GM11168 (cell line): Measurements from ENCODE around the gene CACNB4.
"Not testable (repeated sequence)": the region's sequence is repeated elsewhere in the genome, so short reads cannot be mapped to it uniquely, and the experiment has no call there.

ENCODE experiments used
- in situ Hi-C: fragments of 300-500 bp; cut with MboI; formaldehyde crosslinking; loops from one replicate; pipeline ENCODE4 v1.12.0; 2022; ENCODE audit warnings: low sequenced_read_pairs; ENCODE audit not compliant: unreplicated experiment

Gene CACNB4

DNA sequence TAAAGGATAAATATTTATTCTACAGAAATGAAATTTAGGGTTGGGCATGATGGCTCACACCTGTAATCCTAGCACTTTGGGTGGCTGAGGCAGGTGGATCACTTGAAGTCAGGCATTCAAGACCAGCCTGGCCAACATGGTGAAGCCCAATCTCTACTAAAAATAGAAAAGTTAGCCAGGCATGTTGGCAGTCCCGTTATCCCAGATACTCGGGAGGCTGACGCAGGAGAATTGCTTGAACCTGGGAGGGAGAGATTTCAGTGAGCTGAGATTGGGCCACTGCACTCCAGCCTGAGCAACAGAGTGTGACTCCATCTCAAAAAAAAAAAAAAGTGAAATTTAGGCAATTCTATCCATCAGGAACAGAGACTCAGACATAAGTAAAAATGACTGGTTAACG lies 8.1 kb downstream of the CACNB4 start:
- in situ Hi-C loops: not testable (repeated sequence)

DNA sequence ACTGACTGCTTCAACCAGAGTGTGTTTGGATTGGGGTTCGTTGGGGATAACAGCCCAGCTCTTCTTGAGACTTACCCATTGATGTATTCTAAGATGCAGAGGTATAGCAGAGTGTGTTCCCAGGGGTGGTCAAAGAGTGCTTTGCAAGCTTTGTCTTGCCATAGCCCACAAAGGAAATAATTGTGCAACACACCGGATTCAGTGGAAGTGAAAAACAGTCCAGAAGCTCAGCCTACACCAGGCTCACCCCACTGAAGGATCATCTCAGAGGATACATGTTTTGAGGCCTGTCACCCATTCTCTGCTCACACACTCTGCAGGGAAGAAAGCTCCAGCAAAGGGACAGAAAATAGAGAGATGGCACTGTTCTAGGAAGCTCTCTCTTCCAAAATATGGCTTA lies 9.6 kb downstream of the CACNB4 start:
- in situ Hi-C loops: no loop called here

DNA sequence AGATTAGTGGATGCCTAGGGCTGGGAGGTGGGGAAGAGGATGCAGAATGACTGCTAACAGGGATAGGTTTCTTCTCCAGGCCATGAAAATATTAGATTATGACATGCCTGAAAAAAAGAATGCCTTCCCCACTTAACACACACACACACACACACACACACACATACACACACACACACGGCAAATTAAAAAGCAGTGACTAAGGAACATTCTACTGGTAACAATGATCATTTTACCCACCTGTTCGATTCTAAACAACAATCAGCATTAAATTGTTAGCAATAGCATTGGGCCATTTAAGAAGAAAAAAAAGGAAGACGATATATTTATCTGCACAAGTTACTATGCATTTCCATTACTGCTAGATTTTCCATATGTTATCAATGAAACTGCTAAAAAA lies 10.8 kb downstream of the CACNB4 start:
- in situ Hi-C loops: no loop called here

DNA sequence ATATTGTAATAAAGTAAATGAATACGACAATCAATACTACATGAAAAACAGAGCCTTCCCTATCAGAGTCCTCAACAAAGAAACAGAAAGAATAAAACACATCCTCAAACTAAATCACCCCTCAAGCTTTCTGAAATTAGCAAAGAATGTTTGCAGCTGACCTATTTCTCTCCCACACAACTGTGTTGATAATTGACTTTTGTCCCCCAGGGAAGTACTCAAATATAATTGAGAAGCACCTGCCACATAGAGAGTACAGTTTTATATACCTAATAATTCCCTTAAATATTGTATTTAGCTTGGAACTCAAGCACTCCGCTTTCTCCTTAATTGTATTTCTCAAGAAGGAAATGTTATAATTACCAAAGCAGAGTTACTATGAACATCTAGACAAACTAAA lies 12.6 kb downstream of the CACNB4 start:
- in situ Hi-C loops: no loop called here

DNA sequence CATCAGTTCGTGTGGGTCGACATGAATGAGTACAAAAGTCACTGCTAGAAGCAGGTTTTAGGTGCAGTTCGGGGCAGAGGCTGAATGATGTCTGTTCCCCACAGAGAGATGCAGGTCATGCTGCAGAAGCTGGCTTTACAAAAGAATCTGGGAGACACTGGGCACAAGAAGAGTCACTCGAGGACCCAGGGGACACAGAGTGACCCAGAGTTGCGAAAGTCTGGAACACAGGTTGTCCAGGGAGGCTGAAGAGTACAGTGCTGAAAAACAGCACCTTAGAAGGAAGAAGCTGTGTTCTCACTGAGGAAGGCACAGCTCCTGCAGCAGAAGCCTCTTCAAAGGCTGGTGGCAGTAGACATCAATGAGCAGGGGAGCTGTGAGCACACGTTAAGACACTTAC lies 14.8 kb downstream of the CACNB4 start:
- in situ Hi-C loops: no loop called here

DNA sequence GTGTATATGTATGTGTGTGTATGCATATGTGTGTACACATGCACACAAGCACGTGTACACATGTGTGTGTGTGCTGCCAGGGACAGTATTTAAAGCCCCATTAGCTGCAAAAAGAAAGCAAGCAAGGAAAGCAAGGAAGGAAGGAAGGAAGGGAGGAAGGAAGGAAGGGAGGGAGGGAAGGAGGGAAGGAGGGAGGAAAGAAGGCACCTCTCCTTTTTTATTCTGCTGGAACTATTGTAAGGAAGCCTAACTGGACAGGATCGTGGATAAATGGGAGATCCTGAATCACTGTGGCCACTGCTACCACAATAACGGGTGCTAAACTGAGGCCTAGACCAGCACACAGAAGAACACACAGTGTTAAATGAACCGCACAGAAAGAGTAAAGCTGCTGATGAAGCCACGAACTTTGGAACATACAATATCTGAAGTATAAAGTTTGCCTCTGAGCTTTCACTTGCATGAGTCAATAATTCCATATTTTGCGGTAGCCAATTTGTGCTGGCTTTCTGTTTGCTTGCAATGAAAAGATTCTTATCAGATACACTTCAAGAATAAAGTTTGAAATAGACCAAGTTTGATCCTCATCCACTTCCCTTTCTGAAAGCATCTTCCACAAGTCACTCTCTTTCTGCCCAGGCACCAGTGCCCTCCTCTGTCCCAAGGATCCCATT lies 15.5 kb downstream of the CACNB4 start:
- in situ Hi-C loops: no loop called here

DNA sequence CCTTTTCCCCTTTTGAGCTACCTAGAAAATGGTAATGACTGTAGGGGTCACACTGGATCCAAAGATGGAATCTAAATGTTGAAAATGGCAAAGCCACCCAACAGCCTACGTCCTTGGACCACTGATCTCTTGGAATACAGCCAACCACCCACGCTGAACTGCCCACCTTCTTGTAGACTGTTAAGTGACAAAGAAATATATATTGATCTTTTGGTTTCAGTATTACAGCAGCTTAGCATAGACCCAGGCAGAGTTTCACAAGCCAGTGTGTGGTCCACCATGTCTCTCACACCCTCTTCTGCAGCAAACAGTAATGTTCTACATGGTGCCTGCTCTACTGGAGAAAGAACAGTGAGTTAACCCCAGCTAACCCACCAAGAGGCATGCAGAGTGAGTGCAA lies 20.2 kb downstream of the CACNB4 start:
- in situ Hi-C loops: no loop called here

DNA sequence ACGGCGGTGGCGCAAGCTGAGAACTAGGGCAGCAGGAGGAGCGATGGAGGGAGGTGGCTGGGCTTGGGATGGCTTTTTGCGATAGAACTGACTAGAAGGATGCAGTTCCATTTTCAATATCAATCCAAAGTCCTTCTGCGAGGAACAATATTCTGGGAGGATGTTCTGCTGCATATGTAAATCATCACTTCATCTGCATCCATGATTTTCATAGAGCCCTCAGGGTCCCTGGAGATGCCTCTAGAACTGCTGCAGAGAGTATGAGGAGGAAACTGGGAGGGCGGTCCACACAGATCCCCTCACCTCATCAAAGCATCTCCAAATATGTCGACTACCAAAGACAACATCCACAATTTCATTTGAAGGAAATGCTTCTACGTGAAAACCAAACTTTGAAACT lies 20.8 kb downstream of the CACNB4 start:
- in situ Hi-C loops: no loop called here

DNA sequence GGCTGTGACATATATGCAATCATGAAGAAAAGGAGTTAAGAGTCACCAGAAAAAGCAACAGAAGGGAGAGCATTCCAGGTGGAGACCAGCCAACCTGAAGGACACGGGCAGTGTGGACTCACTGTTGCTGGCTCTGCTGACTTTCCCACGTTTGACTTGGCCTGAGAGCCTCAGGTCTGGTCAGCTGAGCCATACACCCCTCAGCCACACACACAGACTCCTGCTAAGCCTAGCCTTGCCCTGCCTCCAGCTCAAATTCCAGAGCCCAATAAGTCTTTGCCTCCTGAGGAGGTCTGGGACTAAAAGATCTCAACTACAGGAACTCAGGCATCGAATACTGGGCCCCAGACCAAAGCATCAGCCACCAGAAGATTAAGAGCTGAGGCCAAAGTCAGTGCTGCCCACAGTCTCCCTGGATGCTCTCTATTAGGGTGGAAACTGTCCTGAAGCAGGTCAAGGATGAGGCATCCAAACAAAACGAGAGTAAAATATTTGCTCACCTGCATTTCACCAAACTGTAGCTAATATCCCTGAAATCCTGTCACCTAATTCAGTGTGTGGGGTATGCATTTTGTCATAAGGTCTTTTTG lies 23.3 kb downstream of the CACNB4 start:
- in situ Hi-C loops: no loop called here

DNA sequence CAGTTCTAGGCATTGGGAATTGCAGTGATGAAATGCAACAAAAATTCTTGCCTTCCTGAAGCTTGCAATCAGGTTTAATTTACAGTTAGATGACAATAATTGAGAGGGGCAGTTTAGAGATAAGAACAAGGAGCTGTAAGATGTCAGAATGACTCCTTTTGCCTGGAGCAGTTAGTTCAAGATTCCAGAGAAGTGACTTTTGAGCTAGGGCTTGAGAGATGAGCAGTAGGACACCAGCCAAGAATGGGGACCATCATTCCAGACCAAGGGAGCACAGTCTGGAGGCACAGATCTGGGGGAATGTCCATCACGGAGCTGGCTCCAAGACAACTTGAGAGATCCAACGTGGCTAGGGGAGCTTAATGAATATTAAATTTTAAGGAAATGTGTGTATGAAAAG lies 26.8 kb downstream of the CACNB4 start:
- in situ Hi-C loops: no loop called here

DNA sequence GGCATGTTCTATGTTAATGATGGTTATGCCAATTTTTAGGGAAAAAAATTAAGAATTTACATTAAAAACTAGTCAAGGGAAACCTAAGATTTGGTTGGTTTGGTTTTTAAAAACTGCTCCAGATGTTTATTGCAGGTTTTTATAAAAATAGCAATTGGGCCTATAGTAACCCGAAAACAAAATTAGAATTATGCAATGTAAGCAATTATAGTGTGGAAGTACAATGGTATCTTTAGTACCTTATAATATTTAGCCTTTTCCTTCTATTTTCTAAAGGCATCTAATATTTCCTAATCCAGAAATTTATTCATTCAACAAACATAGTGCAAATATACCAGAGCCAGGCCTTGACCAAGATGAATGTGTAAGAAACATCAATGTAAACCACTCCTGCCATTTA lies 27.3 kb downstream of the CACNB4 start:
- in situ Hi-C loops: no loop called here

DNA sequence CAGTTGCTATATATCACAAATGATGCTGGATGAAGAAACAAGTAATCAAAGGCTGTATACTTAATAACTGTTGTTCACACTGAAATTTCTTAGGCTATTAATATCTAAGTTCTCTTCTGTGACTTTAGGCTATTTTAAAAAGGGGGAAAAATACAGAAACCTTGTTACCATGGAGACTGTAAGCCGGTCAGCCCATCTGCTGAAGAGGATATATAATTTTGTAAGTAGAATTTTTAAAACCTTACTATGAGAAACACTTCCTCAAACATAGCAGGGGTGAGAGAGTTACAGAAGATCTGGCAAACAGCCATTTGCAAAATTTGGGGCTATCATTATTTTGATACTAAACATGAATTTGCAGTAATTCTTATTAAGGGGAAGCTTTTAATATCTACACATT lies 27.8 kb downstream of the CACNB4 start:
- in situ Hi-C loops: no loop called here

DNA sequence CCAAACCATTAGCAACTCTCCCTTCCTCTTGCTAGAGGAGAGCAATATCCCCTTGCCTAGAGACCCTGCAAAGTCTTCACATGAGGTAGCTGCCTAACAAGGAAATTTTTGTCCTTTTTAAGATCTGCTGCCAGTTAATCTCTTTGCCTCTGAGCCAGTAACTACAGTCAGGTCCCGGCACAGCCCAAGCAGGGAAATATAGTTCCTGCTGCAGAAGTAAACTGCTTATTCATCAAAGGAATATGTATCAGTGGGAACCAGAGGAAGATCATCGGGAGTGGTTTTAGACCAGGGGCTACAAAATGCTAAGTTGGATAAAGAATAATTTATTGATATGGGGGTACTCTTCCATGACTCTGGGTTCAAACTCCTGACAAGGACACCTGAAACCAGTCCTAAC lies 30.6 kb downstream of the CACNB4 start:
- in situ Hi-C loops: no loop called here

DNA sequence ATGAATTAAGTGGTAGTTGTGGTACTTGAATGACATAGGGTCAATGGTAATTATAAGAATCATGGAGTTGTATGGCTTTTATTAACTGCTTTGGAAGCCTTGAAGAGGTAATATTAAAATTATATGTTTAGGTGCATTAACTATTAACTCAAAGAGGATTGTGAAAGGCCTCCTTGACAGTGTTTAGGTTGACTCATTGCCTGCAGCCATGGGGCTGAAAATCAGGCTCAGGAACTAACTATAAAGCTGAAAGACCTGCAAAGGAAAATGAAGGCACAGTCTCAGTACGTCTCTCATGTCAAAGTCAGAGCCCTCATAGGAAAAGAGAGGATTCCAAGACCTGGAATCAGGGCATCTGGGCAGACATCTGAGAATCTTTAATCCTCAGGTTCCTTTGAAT lies 31.0 kb downstream of the CACNB4 start:
- in situ Hi-C loops: no loop called here

DNA sequence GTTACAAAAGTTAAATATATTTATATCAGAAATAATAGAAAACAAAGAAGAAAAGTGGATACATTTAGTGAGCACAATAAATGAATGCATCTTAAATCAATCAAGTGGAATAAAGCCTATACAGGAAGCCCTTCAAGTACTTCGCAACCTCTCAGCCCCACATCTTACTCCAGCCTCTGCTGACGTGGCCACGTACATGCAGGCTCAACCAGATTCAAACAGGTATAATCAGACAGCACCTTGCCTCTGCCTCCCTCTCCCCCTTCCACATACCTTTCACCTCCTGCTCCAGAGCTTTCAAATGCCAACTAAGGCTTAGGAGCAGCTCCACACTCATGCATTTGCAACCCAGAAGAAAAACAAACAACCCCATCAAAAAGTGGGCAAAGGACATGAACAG lies 32.9 kb downstream of the CACNB4 start:
- in situ Hi-C loops: no loop called here

DNA sequence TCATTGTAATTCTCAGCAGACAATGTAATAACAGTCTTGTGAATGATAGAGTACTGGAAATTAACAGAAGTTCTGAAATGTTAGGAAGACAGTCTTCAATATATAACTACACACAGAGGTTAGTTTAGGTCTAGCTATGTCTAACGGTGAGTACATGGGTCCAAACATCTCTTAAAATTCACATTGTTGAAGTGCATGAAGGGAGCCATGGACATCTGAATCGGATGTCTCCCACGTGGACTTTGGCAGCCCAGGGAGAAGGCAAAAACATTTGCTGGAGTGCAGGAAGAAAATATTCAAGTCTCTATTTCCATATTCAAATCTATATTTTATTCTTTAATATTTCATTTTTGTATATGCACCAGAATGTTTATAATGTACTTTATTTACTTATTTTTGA lies 34.8 kb downstream of the CACNB4 start:
- in situ Hi-C loops: no loop called here

DNA sequence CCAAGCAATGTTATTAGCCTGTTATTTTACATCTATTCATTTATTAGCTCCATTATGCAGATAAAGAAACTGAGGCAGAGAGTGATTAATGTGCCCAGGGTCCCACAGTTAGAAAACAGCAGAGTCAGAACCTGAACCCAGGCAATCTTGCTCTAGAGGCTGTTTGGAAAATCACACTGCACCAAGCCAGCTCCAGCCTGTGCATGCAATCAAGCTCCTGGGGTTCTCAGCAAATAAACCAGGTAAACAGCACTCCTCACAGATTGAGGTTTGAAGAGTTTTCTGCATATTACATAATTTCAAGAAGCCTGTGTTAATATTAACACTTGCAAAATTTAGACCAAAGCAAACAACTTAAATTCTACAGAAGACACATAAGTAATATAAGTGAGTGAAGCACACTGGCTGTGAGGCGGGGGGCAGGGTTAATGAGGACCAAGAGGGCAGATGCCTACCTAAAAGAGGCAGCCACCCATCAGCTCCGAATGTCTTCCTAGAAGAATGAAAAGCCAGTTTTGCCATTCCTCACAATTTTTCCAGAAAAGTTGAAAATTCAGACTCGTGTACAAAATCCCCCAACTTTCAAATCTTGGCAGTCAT lies 35.4 kb downstream of the CACNB4 start:
- in situ Hi-C loops: no loop called here

DNA sequence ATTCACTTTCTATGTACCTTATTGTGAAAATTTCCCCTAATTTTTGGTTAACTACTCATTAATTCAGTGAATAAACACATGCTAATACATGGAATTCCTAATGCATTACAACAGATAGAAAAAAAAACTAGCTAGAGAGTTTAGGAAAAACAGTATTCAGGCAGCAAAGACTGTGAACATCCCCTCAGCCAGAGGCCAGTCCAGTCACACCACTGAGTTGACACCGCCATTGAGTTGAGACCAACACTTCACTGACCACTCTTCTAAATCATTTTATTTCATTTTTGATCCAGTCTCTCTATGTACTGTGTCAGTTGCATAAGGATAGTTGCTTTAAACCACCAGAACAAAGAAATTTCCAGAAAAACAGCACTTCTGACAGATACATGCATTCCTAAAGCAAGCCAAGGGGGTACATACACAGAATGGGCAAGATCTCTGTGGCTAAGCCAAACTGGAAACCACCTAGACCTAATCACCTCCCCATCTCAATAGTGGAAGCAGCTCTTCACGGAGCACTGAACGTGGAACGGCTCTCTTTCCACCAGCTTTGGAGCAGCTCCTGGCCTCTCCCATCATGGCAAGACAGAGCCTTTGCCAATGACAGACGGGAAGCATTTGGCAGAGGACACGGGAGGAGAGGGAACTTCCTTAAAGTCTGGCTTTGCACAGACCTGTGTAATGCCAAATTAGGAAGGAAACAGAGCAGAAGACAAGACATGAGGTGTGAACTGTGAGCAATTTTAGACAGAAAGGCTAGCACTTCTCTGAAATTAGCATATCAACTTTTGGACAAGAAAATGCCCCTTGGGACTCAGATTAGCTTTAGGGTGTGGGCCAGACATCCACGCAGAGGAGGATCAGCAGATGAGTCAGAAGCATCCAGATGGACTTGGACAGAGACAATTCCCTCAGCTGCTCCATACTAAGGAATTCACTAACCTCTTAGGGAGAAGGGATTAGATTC lies 36.4 kb downstream of the CACNB4 start:
- in situ Hi-C loops: no loop called here

DNA sequence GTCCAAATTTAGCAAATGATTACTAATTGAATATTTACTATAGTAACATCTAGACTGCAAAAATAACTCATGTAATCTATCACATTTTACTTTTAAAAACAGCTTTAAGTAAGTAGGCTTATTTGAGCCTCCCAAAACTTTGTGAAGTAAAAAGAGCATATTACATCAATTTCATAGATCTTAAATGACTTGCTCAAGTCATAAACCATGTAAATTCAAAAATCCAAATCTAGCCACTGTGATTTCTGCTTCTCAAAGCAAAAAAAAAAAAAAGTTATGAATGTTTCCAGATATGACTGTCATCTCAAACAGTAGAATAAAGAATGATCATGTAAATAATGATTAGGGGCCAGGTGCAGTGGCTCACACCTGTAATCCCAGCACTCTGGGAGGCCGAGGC lies 37.5 kb downstream of the CACNB4 start:
- in situ Hi-C loops: no loop called here

DNA sequence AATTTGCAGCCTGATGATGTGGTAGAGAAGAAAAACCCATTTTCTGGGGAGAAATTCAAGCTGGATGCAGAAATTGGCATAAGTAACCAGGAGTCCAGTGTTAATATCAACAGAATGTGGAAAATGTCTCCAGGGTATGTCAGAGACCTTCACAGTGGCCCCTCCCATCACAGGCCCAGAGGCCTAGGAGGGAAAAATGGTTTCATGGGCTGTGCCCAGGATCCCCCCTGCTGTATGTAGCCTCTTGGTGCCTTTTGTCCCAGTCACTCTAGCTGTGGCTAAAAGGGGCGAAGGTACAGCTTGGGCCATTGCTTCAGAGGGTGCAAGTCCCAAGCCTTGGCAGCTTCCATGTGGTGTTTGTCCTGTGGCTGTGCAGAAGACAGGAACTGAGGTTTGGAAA lies 40.2 kb downstream of the CACNB4 start:
- in situ Hi-C loops: no loop called here

DNA sequence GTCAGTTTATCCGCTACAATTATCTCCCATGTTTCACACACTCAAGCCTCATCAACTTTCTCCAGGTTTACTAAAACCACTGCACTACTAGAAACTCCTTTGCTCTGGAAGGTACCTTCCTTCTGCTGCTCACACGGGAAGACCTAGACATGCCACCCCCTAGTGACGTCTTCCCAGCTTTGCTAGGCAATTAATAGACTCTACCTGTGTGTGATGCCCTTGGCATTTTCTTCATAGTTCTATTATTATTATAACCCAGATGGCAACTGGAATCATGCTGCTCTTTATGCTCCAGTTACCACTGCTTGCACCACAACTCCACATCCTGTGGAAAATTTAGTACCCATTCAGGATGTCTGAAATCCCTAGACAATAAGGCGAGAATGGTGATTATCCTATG lies 42.4 kb downstream of the CACNB4 start:
- in situ Hi-C loops: no loop called here
